Urothelium cell line (cell line): ENCODE results near the gene DNM1L.

Source experiments
- DNase-seq: peaks from one replicate; pipeline ENCODE4 v3.0.0; 2011; ENCODE audit warnings: low spot score, mixed read lengths
- FAIRE-seq: peaks from 2 replicates; lab custom pipeline; 2011; peaks lifted over from hg19 to GRCh38; lab: Jason Lieb, UNC

Gene DNM1L

DNA sequence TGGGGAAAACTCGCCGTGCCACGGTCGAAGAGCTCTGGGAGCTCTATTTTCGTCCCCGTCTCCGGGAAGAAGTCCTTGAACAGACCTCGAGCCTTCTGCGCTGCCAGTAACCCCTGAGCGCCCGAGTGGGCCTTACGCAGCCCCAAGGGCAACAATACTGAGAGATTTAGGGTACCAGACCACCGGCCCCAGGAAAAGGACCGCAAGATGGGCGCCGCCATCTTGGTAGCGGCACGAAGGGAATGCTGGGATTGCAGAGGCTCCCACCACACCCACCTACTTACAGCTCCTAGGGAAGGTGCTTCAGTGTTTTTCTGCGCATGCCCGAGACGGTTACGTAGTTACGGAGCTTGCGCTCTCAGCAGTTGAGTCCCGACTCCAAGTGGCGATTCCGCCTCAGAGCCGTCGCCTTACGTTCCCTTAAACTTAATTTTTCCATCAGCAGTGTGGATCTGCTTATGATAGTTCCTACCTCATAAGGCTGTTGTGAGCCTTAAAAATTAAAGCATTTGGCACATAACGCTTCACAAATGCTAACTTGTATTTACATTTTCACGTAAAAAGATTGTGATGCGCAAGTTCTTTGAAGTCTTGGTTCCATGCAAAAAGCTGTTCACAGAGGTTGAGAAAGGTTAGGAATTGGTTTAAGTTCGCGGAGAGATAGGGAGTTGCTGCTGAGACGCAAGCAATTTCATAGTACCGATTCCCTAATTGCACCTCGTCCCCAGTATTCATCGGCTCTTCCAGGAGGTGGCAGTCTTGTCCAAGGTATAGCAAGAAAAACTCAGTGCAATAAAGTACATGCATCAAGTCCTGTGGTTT, 76.8 kb downstream of the DNM1L start, which contains the start of gene YARS2:
Gene YARS2, minus strand, starts transcription at position 244 of the 822 bp plus-strand sequence. Its CDS starts 23 bp downstream, at position 221.
- FAIRE-seq (peak; percentile 32), DNase-seq (peak; percentile 93)

- DNase-seq: no peak
- FAIRE-seq: no peak
Observed at GRCh38 chr12:32756476-32757066, 77.5 kb downstream of the DNM1L start.

GRCh38 chr12:32757157-32757556, 78.1 kb downstream of the DNM1L start:
- FAIRE-seq (no peak), DNase-seq (no peak)

GRCh38 chr12:32761716-32762115, 82.6 kb downstream of the DNM1L start:
- no peak for DNase-seq
- FAIRE-seq: no peak

- DNase-seq (no peak), FAIRE-seq (no peak)
Observed at GRCh38 chr12:32765906-32766305, 86.8 kb downstream of the DNM1L start.

DNA sequence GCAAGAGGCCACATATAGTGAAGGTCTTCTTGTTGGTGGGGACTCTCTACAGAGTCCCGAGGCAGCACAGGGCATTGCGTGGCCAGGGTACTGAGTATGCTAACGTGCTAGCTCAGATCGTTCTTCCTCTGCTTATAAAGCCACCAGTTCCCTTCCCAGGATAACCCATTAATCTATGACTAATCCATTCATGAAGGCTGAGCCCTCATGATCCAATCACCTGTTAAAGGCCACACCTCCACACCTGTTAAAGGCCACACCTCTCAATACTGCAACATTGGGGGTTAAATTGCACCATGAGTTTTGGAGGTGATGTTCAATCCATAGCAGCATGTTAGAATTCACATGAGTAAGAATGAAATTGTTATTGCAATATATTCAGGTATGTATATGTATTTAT, 89.4 kb downstream of the DNM1L start:
- no peak for FAIRE-seq

GRCh38 chr12:32770141-32770540, 91.0 kb downstream of the DNM1L start:
- DNase-seq (no peak), FAIRE-seq (no peak)

More for the DNA sequence above, 89.4 kb downstream of the DNM1L start:
- DNase-seq: no peak

- FAIRE-seq: no peak
- no peak for DNase-seq
Observed at GRCh38 chr12:32773691-32774090, 94.6 kb downstream of the DNM1L start.

DNA sequence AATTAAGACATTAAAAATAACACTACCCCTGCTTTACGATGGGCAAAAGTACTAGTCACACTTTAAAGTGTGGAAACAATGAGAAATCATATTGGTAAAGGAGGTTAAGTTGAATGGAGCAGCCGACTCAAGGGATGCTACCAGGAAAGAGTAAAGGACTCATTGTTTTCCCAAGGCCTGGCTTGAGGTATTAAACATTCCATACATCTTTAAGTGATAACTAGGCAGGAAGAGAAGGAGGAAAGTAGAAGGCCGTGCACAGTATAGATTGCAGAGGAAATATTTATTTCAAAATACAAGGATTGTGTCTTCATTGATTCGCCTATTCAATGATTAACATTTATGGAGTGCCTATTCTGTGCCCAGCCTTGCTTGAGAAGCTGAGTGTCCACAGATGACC, 97.2 kb downstream of the DNM1L start:
- FAIRE-seq (no peak), DNase-seq (no peak)

- no peak for FAIRE-seq
- DNase-seq: no peak
Observed at GRCh38 chr12:32777159-32777558, 98.1 kb downstream of the DNM1L start.

GRCh38 chr12:32777691-32778175, 98.6 kb downstream of the DNM1L start:
- no peak for DNase-seq
- FAIRE-seq: no peak

DNA sequence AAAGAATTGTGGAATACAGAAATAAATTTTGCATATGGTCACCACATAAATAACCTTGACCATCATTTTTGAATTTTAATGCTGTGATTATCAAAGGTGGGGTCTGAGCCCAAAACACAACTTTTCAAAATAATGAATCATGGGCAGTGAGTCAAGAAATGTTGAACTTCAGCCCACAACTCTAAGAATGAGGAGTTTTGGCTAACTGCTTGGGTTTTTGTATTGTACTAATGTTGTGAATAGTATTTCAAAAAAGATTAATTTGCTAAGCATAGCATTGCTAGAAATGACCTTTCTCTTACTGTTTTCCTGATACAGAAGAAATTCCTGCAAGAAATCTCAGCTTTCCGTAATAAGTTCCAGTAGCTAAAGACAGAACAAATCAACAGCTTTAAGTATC, 101.0 kb downstream of the DNM1L start:
- DNase-seq (no peak), FAIRE-seq (no peak)

DNA sequence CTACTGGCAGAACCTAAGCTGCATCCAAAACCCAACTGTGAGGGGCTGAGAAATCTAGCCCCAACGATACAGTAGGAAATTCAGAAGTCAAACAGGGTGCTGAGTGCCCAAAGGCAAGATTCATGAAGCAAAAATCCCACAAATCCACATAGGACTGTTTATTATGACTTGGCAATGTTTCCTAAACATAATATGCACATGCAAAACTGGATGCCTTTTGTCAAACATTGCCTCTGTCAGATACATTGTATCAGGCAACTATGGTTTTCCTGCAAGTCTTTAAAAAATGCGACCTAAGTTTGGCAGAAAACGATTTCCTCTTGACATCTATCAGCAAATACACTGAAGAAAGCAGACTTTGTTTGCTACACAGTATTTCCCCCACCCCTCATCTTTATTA, 103.9 kb downstream of the DNM1L start:
- FAIRE-seq: peak; percentile 35
- DNase-seq: no peak

DNA sequence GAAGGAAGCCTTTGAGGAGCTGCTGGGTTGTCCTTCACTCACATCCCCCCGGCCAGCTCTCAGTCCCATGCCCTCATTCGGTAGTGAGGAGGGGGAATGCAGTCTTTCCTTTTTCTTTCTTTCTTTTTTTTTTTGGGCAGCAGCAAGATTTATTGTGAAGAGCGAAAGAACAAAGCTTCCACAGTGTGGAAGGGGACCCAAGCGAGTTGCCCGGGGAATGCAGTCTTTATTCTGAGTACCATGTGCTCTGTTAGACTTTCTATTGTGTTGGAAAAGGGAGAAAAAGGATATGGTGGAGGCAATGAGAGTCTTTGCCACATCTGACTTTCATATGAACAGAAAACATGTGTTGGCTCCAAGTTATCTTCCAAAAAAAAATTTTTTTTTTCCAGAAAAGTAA, 106.5 kb downstream of the DNM1L start:
- DNase-seq: no peak
- FAIRE-seq: no peak

GRCh38 chr12:32788405-32788804, 109.3 kb downstream of the DNM1L start:
- FAIRE-seq (no peak), DNase-seq (no peak)

- DNase-seq (no peak), FAIRE-seq (no peak)
Observed at GRCh38 chr12:32789446-32789845, 110.3 kb downstream of the DNM1L start.

GRCh38 chr12:32789916-32790315, 110.8 kb downstream of the DNM1L start:
- DNase-seq (no peak), FAIRE-seq (no peak)

DNA sequence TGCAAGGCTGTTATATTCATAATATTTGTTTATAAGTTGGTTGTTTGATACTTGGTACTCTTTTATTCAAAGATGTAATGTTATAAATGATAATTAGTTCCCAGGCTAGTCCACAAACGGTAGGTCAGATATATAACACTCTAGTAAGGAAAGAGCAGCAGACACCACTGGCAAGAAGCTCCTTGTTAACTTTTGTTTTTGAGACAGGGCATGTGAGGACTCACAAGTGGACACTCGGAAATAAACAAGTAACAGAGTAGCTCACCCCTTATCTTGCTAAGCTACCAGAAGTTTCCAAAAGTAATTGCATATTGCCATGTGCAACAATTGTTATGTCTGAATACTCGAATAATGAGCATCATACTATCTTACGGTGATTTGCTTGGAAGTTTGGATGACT, 115.2 kb downstream of the DNM1L start:
- FAIRE-seq: no peak

More for the DNA sequence above, 115.2 kb downstream of the DNM1L start:
- DNase-seq: no peak
